Measurements from ENCODE around the gene IFI6. TPM values are rescaled to one million over a fixed set of nuclear protein-coding genes. Genes with fewer than 3 reads are reported as not detected.

IFI6 gene, protein sequence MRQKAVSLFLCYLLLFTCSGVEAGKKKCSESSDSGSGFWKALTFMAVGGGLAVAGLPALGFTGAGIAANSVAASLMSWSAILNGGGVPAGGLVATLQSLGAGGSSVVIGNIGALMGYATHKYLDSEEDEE
- total RNA-seq (12.0 and 12.7 TPM in 2 replicates), polyA plus RNA-seq (9.4 and 11.7 TPM in 2 replicates), polyA minus RNA-seq (11.9 and 12.5 TPM in 2 replicates)
- total RNA-seq (2013), result 22.8 TPM

DNA sequence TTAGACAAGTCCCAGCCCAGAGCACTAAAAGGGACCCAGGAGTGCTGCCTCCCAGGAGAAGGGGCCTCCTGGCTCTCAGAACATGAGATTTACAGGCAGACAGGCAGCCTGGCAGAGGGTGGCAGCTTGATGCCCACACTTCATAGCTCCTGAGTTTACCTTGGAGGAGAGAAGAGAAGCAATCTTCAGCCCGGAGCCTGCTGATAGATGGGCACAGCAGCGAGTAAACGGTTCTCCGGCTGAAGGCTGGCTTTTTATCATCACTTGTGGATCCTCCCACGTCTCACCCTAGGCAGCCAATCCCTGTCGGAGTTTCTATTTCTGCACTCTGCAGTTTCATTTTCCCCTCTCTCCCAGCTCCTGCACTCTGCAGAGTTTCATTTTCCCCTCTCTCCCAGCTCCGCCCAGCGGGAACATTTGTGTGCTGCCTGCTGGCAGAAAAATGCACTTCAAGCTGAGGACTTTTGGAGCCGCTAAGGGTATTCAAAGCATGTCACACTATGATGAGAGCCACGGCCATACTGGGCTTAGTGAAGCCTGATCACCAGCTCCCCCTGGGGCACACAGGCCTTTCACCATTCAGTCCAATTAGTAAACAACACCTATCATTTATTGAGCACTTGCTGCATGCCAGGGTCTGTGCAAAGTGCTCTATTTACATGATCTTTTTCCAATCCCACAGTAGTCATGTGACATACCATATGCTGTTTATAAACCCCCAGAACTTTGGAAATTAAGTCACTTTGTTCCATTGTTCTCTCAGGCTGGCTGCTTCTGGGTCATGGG lies at the start of gene IFI6:
Gene IFI6 (minus strand): TSS at position 229 of the 786 bp plus-strand sequence. CDS start 2,878 bp downstream, outside the sequence.
- ATAC-seq (ENCODE audit: low read depth) (peak; percentile 90), DNase-seq (peak; percentile 83)
- TF ChIP-seq, protein P1, sequence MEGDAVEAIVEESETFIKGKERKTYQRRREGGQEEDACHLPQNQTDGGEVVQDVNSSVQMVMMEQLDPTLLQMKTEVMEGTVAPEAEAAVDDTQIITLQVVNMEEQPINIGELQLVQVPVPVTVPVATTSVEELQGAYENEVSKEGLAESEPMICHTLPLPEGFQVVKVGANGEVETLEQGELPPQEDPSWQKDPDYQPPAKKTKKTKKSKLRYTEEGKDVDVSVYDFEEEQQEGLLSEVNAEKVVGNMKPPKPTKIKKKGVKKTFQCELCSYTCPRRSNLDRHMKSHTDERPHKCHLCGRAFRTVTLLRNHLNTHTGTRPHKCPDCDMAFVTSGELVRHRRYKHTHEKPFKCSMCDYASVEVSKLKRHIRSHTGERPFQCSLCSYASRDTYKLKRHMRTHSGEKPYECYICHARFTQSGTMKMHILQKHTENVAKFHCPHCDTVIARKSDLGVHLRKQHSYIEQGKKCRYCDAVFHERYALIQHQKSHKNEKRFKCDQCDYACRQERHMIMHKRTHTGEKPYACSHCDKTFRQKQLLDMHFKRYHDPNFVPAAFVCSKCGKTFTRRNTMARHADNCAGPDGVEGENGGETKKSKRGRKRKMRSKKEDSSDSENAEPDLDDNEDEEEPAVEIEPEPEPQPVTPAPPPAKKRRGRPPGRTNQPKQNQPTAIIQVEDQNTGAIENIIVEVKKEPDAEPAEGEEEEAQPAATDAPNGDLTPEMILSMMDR (IDR thresholded peaks at IDR 0.05), result peak; percentile 45
- TF ChIP-seq EZH2 (IDR thresholded peaks at IDR 0.05; ENCODE audit: borderline replicate concordance, insufficient read depth, low read depth, low read length, poor library complexity, severe bottlenecking), result no peak
- Mint-ChIP-seq H3K4me3 (peak within 1 kb of the TSS; percentile 93), H3K27ac (peak within 1 kb of the TSS; percentile 97), H3K27me3 (no peaks in the 10 kb centered on the region), H3K4me1 (peaks cover 26% of the 10 kb centered on the region), H3K9me3 (ENCODE audit: insufficient read depth) (no peaks in the 10 kb centered on the region)
- no peaks in the 10 kb centered on the region for H3K27me3 ChIP-seq (replicated peaks in 1 of 4; ENCODE audit: control extremely low read depth in 1 of 4, control insufficient read depth in 3 of 4, insufficient read depth in 4 of 4, low read length in 3 of 4)
- POLR2A ChIA-PET, result interaction anchor here (0.5 to 1.4 kb wide), 4 partner anchors 47 to 664 kb away, joined by 3 to 11 read pairs (median 6); partner anchors contain the start of gene FAM76A
- peak within 1 kb of the TSS; percentile 59 to 85 (median 75) for H3K4me3 ChIP-seq (ENCODE audit: control extremely low read depth in 1 of 5, extremely low read depth in 1 of 5, insufficient read depth in 1 of 5, low read depth in 2 of 5, low read length in 4 of 5)
- H3K36me3 ChIP-seq (replicated peaks in 1 of 2; ENCODE audit: control extremely low read depth in 1 of 2, control insufficient read depth in 1 of 2, extremely low read depth in 1 of 2, insufficient read depth in 2 of 2, low read length in 1 of 2), result no peaks in the 10 kb centered on the region
- 0% methylated on average over 10 of the region's 10 CpGs for WGBS (ENCODE audit: insufficient coverage)
- peak within 1 kb of the TSS; percentile 75 for H3K9ac ChIP-seq (ENCODE audit: low read length)
- no peaks in the 10 kb centered on the region for H4K20me1 ChIP-seq (ENCODE audit: control insufficient read depth, insufficient read depth, low read length, poor library complexity, severe bottlenecking)
- H3K9me3 ChIP-seq (ENCODE audit: control extremely low read depth in 1 of 3, control insufficient read depth in 2 of 3, insufficient read depth in 1 of 3, low read length in 2 of 3), result no peaks in the 10 kb centered on the region
- H2AFZ ChIP-seq (ENCODE audit: insufficient read depth, low read depth, low read length, poor library complexity, severe bottlenecking), result peak within 1 kb of the TSS; percentile 91
- CTCF ChIA-PET, result interaction anchor here (1.0 to 4.1 kb wide), 18 partner anchors 9 to 374 kb away, joined by 3 to 65 read pairs (median 5); partner anchors contain the start of genes AHDC1, FAM76A and STX12
- peaks cover 15% of the 10 kb centered on the region for H3K79me2 ChIP-seq (ENCODE audit: control insufficient read depth, insufficient read depth, low read length)
- H3K4me2 ChIP-seq (replicated peaks; ENCODE audit: low read depth, low read length, poor library complexity, severe bottlenecking), result peak within 1 kb of the TSS; percentile 92
- intact Hi-C loops (cut with micrococcal nuclease), result loop anchor here (1.0 kb wide), 2 partner anchors 53 to 101 kb away; partner anchors contain the start of genes FAM76A and STX12
- H3K27ac ChIP-seq (ENCODE audit: low read length in 2 of 2), result peak within 1 kb of the TSS; percentile 84 to 89
- H3K4me1 ChIP-seq (ENCODE audit: control insufficient read depth in 2 of 2, insufficient read depth in 2 of 2, low read length in 2 of 2), result peaks cover 14 to 24% of the 10 kb centered on the region in 2 donors

Data from B cell (primary cell).